Sciatic nerve (tissue), 2 donors: ENCODE results near the gene STUB1. TPM values are rescaled to one million over a fixed set of nuclear protein-coding genes. Genes with fewer than 3 reads are reported as not detected.

Experiments used
- ATAC-seq: fragments of 200-7000 bp; cut with Tn5 transposase; one replicate; pipeline ENCODE4 v1.9.1; 2020; ENCODE audit warnings: mild to moderate bottlenecking, moderate library complexity
- DNase-seq: peaks from one replicate; pipeline ENCODE4 v3.0.0-alpha.2; 2020; ENCODE audit warnings: low spot score
- intact Hi-C: fragments of 100-400 bp; cut with DNase I; formaldehyde crosslinking; loops from one replicate; pipeline ENCODE4 v1.14.2; 2022
- total RNA-seq: library from RNA; stranded (reverse); fragmentation: NEBNext Ultra II Directional; extraction: Animal tissue kit (Norgen Biotek cat#: 25700); gene quantifications from one replicate; pipeline ENCODE4 v1.2.1, GENCODE V29; 2021
- donor health status: DM: no; HTN: no; CAD: no.
- donor health status: DM: no; HTN: no; CAD: no.

Gene STUB1
- total RNA-seq, 1 donor from 2014 or later, result 80.2 TPM

- ATAC-seq, result no peak
- intact Hi-C loops, result no loop called here
- DNase-seq, result no peak
Measured at GRCh38 chr16:675884-676564, 4.2 kb upstream of the STUB1 start.

- DNase-seq, result no peak
- intact Hi-C loops, result no loop called here
- ATAC-seq, result no peak
Measured at GRCh38 chr16:676565-676902, 3.7 kb upstream of the STUB1 start.

- intact Hi-C loops, result no loop called here
- ATAC-seq (no peak), DNase-seq (no peak)
Measured at GRCh38 chr16:676913-677312, 3.3 kb upstream of the STUB1 start.

- intact Hi-C loops, result no loop called here
- ATAC-seq (no peak), DNase-seq (no peak)
Measured at GRCh38 chr16:677316-678190, 2.7 kb upstream of the STUB1 start.

- DNase-seq (no peak), ATAC-seq (peak; percentile 0)
- intact Hi-C loops, result no loop called here
Measured at GRCh38 chr16:678209-678857, 1.9 kb upstream of the STUB1 start.

- intact Hi-C loops, result no loop called here
- ATAC-seq (peak; percentile 56), DNase-seq (peak; percentile 88)
Measured at GRCh38 chr16:678858-679813, 1.1 kb upstream of the STUB1 start.

GRCh38 chr16:680625-680945 is 375 bp downstream of the STUB1 start:
- DNase-seq, result no peak
- no peak for ATAC-seq
- intact Hi-C loops, result no loop called here

GRCh38 chr16:680967-681745 is 946 bp downstream of the STUB1 start:
- DNase-seq (no peak), ATAC-seq (no peak)
- intact Hi-C loops, result no loop called here

GRCh38 chr16:681746-682427 is 1.7 kb downstream of the STUB1 start:
- ATAC-seq, result no peak
- intact Hi-C loops, result no loop called here

GRCh38 chr16:682493-683395 is 2.5 kb downstream of the STUB1 start:
- DNase-seq (no peak), ATAC-seq (no peak)
- intact Hi-C loops, result no loop called here

More at GRCh38 chr16:681746-682427, 1.7 kb downstream of the STUB1 start:
- DNase-seq, result no peak

GRCh38 chr16:683396-684070 is 3.3 kb downstream of the STUB1 start:
- intact Hi-C loops, result no loop called here
- no peak for DNase-seq
- ATAC-seq, result no peak

GRCh38 chr16:684071-684794 is 4.0 kb downstream of the STUB1 start, which contains the start of gene JMJD8:
TSS of gene JMJD8 (minus strand) at chr16:684334. CDS start at chr16:684319, 15 bp downstream.
- intact Hi-C loops, result no loop called here
- ATAC-seq (peak; percentile 84), DNase-seq (peak; percentile 99)

- no peak for ATAC-seq
- no peak for DNase-seq
- intact Hi-C loops, result no loop called here
Measured at GRCh38 chr16:684961-685696, 4.9 kb downstream of the STUB1 start.

- DNase-seq (no peak), ATAC-seq (no peak)
- intact Hi-C loops, result no loop called here
Measured at GRCh38 chr16:685967-686366, 5.8 kb downstream of the STUB1 start.
